HCT116 (cell line): ENCODE results near the gene DOCK1.

Experiments
- CTCF ChIP-seq, 3 experiments: fragments of 200-600 bp in 1 of 3; sonication (generic) in 1 of 3; IDR thresholded peaks in 2 of 3; conservative IDR thresholded peaks in 1 of 3; 2 replicates each; pipeline ENCODE4 v1.5.1; 2012 to 2017; ENCODE audit warnings: low read depth in 2 of 3, low read length in 2 of 3, antibody characterized with exemption in 1 of 3, borderline replicate concordance in 1 of 3, control low read depth in 1 of 3, mild to moderate bottlenecking in 1 of 3, mixed read lengths in 1 of 3, mixed run types in 1 of 3, moderate library complexity in 1 of 3; ENCODE audit not compliant: insufficient read depth in 1 of 3
- EZH2 ChIP-seq: fragments of 200-600 bp; sonication (generic); IDR thresholded peaks from 2 replicates; pipeline ENCODE4 v1.6.1; 2017; ENCODE audit warnings: antibody characterized with exemption, mixed run types
- POLR2A ChIP-seq: IDR thresholded peaks from 2 replicates; pipeline ENCODE4 v1.7.0; 2011; ENCODE audit warnings: borderline replicate concordance; ENCODE audit not compliant: insufficient read depth, insufficient read length; ENCODE audit errors: extremely low read depth
- RAD21 ChIP-seq: IDR thresholded peaks from 2 replicates; pipeline ENCODE4 v1.6.1; 2012; ENCODE audit warnings: low read depth, mild to moderate bottlenecking
- REST ChIP-seq: IDR thresholded peaks from 2 replicates; pipeline ENCODE4 v1.6.1; 2012; ENCODE audit warnings: low read depth
- SP1 ChIP-seq: IDR thresholded peaks from 2 replicates; pipeline ENCODE4 v1.6.1; 2012; ENCODE audit warnings: low read depth

GRCh38 chr10:127117125-127117524, 211.9 kb downstream of the DOCK1 start:
- TF ChIP-seq POLR2A (no peak), EZH2 (no peak), SP1 (no peak), REST (peak; percentile 98), RAD21 (no peak), CTCF (IDR thresholded peaks at IDR 0.05 in 2 of 3, conservative IDR thresholded peaks at IDR 0.05 in 1 of 3; ENCODE audit: borderline replicate concordance in 1 of 3, insufficient read depth in 1 of 3, low read depth in 2 of 3, low read length in 2 of 3) (no peak)
